DND-41 (cell line): ENCODE measurements around the gene CDS2.

Experiments
- ATAC-seq: fragments of 200-7000 bp; cut with Tn5 transposase; 3 replicates; pipeline ENCODE4 v1.9.1; 2021; ENCODE audit warnings: low read depth; ENCODE audit not compliant: insufficient read depth
- DNase-seq: peaks from one replicate; pipeline ENCODE4 v3.0.0-alpha.2; 2020
- H2AFZ ChIP-seq: 2 replicates; pipeline ENCODE4 v1.6.0; 2012; ENCODE audit warnings: low read depth, low read length
- H3K27ac ChIP-seq: 2 replicates; pipeline ENCODE4 v1.5.1; 2012; ENCODE audit warnings: low read length, inconsistent platforms
- H3K27me3 ChIP-seq: fragments of 200-600 bp; sonication (generic); 2 replicates; pipeline ENCODE4 v1.6.0; 2012; ENCODE audit warnings: low read length, mild to moderate bottlenecking, inconsistent platforms; ENCODE audit not compliant: insufficient read depth, poor library complexity
- H3K36me3 ChIP-seq: 2 replicates; pipeline ENCODE4 v1.5.1; 2012; ENCODE audit warnings: low read length, inconsistent platforms; ENCODE audit not compliant: insufficient read depth
- H3K4me1 ChIP-seq: 2 replicates; pipeline ENCODE4 v1.5.1; 2012; ENCODE audit warnings: mild to moderate bottlenecking, low read length; ENCODE audit not compliant: insufficient read depth
- H3K4me2 ChIP-seq: 2 replicates; pipeline ENCODE4 v1.6.0; 2012; ENCODE audit warnings: mild to moderate bottlenecking, moderate library complexity, low read length, inconsistent platforms; ENCODE audit not compliant: insufficient read depth
- H3K4me3 ChIP-seq, 2 experiments: fragments of 200-600 bp in 1 of 2; shearing (Covaris generic) in 1 of 2; 2 replicates each; pipeline ENCODE4 v1.5.1; 2012 to 2016; ENCODE audit warnings: inconsistent platforms in 2 of 2, low read length in 2 of 2, mild to moderate bottlenecking in 2 of 2, low read depth in 1 of 2, moderate library complexity in 1 of 2
- H3K79me2 ChIP-seq: 2 replicates; pipeline ENCODE4 v1.6.0; 2012; ENCODE audit warnings: low read length, inconsistent platforms; ENCODE audit not compliant: insufficient read depth
- H3K9ac ChIP-seq: 2 replicates; pipeline ENCODE4 v1.6.0; 2012; ENCODE audit warnings: low read depth, mild to moderate bottlenecking, inconsistent platforms, low read length, moderate library complexity
- H3K9me3 ChIP-seq: 2 replicates; pipeline ENCODE4 v1.5.1; 2012; ENCODE audit warnings: low read length, moderate library complexity, mild to moderate bottlenecking, inconsistent platforms; ENCODE audit not compliant: insufficient read depth, severe bottlenecking
- H4K20me1 ChIP-seq: 2 replicates; pipeline ENCODE4 v1.6.0; 2012; ENCODE audit warnings: low read length; ENCODE audit not compliant: insufficient read depth
- EZH2 ChIP-seq: IDR thresholded peaks from 3 replicates; pipeline ENCODE4 v1.6.1; 2012; ENCODE audit warnings: borderline replicate concordance, low read depth, mild to moderate bottlenecking, moderate library complexity, low read length, inconsistent platforms; ENCODE audit not compliant: severe bottlenecking
- TF ChIP-seq, protein P1 (sequence below): IDR thresholded peaks from 2 replicates; pipeline ENCODE4 v1.5.1; 2012; ENCODE audit warnings: borderline replicate concordance, low read length, moderate library complexity, mild to moderate bottlenecking; ENCODE audit not compliant: poor library complexity, severe bottlenecking; ENCODE audit errors: extremely low read depth

The CDS2 gene

DNA sequence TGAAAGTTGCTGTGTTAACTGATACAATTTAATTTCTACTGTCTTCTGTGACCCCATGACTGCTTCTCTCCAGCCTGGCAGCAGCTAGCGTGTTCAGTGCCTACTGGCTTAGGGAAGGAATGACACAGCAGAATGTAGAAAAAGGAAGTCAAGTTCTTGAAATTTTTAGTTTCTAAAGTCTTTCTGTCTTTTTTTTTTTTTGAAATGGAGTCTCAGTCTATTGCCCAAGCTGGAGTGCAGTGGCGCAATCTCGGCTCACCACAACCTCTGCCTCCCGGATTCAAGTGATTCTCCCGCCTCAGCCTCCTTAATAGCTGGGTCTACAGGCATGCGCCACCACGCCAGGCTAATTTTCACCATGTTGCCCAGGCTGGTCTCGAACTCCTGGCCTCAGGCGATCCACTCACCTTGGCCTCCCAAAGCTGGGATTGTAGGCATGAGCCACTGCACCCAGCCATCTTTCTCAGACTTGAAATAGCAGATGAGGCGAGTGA is 46.4 kb upstream of the CDS2 start:
- ATAC-seq, result no peak
- Histone ChIP-seq H2AFZ (peak overlapping the region; percentile 40; the same call in 1 of the 2 replicates), H3K4me2 (no peak overlapping the region)

DNA sequence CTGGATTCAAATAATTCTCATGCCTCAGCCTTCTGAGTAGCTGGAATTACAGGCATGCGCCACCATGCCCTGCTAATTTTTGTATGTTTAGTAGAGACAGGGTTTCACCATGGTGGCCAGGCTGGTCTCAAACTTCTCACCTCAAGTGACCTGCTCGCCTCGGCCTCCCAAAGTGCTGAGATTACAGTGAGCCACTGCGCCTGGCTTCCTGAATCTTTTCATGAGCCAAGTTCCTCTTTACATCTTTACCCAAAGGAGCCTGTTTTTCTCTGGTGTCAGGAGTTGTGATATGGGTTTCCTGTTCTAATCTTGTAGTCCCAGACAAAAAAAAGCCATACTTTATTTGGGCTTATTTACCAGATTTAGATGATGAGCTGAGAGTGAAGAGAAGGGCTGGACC is 41.4 kb upstream of the CDS2 start:
- H3K27me3 ChIP-seq, result no peaks in the 10 kb centered on the region
- ATAC-seq, result no peak
- no peak overlapping the region for H3K4me2 ChIP-seq

More for the DNA sequence above, 46.4 kb upstream of the CDS2 start:
- peaks cover 30% of the 10 kb centered on the region for H3K4me1 ChIP-seq
- no peak overlapping the region for H3K4me3 ChIP-seq
- TF ChIP-seq, protein P1, sequence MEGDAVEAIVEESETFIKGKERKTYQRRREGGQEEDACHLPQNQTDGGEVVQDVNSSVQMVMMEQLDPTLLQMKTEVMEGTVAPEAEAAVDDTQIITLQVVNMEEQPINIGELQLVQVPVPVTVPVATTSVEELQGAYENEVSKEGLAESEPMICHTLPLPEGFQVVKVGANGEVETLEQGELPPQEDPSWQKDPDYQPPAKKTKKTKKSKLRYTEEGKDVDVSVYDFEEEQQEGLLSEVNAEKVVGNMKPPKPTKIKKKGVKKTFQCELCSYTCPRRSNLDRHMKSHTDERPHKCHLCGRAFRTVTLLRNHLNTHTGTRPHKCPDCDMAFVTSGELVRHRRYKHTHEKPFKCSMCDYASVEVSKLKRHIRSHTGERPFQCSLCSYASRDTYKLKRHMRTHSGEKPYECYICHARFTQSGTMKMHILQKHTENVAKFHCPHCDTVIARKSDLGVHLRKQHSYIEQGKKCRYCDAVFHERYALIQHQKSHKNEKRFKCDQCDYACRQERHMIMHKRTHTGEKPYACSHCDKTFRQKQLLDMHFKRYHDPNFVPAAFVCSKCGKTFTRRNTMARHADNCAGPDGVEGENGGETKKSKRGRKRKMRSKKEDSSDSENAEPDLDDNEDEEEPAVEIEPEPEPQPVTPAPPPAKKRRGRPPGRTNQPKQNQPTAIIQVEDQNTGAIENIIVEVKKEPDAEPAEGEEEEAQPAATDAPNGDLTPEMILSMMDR, result no peak
- no peak for TF ChIP-seq EZH2
- H4K20me1 ChIP-seq, result no peaks in the 10 kb centered on the region
- no peaks in the 10 kb centered on the region for H3K79me2 ChIP-seq
- no peaks in the 10 kb centered on the region for H3K27me3 ChIP-seq
- H3K9me3 ChIP-seq, result no peaks in the 10 kb centered on the region
- H3K36me3 ChIP-seq, result no peaks in the 10 kb centered on the region
- no peak for DNase-seq
- H3K27ac ChIP-seq, result no peak overlapping the region
- H3K9ac ChIP-seq, result 0 out of 2 replicates have a peak overlapping the region, but pooled peaks have one; percentile 1

DNA sequence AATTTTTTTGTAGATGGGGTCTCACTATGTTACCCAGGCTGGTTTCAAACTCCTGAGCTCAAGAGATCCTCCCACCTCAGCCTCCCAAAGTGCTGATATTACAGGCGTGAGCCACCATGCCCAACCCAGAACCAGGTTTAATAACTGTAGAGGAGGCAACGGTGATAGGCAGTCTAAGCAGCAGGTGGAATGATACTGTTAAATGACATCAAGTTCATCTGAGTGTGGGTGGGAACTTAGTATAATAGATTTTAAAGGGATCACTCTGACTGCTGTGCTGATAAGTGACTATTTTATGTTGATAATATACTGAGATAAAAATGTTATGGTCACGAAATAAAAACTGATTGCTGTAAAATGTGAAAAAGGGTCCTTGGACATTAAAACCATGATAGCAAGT is 38.1 kb upstream of the CDS2 start:
- Histone ChIP-seq H3K27me3 (no peaks in the 10 kb centered on the region), H3K9me3 (no peaks in the 10 kb centered on the region), H3K4me2 (no peak overlapping the region), H3K79me2 (no peaks in the 10 kb centered on the region), H3K4me3 (no peak overlapping the region), H3K27ac (no peak overlapping the region), H3K9ac (no peak overlapping the region), H4K20me1 (no peaks in the 10 kb centered on the region), H2AFZ (no peak overlapping the region), H3K4me1 (no peaks in the 10 kb centered on the region), H3K36me3 (peaks cover 7% of the 10 kb centered on the region; the same call in 1 of the 2 replicates)
- TF ChIP-seq EZH2, result no peak
- TF ChIP-seq, protein P1, result no peak
- DNase-seq (no peak), ATAC-seq (no peak)

More for the DNA sequence above, 41.4 kb upstream of the CDS2 start:
- no peak overlapping the region for H3K27ac ChIP-seq
- H2AFZ ChIP-seq, result no peak overlapping the region
- no peaks in the 10 kb centered on the region for H4K20me1 ChIP-seq
- H3K4me3 ChIP-seq, result no peak overlapping the region
- no peak overlapping the region for H3K9ac ChIP-seq
- no peak for DNase-seq
- H3K9me3 ChIP-seq, result no peaks in the 10 kb centered on the region
- H3K36me3 ChIP-seq, result peaks cover 3% of the 10 kb centered on the region; the same call in 1 of the 2 replicates
- no peaks in the 10 kb centered on the region for H3K79me2 ChIP-seq
- TF ChIP-seq EZH2, result no peak
- TF ChIP-seq, protein P1, result no peak
- peaks cover 4% of the 10 kb centered on the region; the same call in 1 of the 2 replicates for H3K4me1 ChIP-seq
